NCI-H128 (cell line): Measurements from ENCODE around the gene TBC1D20.

Source experiments
- DNase-seq: peaks from one replicate; lab custom pipeline; 2025; ENCODE audit not compliant: unreplicated experiment; lab: John Stamatoyannopoulos, UW

TBC1D20 gene

GRCh38 chr20:438571-439469 is 23.5 kb downstream of the TBC1D20 start:
- DNase-seq = no peak

DNA sequence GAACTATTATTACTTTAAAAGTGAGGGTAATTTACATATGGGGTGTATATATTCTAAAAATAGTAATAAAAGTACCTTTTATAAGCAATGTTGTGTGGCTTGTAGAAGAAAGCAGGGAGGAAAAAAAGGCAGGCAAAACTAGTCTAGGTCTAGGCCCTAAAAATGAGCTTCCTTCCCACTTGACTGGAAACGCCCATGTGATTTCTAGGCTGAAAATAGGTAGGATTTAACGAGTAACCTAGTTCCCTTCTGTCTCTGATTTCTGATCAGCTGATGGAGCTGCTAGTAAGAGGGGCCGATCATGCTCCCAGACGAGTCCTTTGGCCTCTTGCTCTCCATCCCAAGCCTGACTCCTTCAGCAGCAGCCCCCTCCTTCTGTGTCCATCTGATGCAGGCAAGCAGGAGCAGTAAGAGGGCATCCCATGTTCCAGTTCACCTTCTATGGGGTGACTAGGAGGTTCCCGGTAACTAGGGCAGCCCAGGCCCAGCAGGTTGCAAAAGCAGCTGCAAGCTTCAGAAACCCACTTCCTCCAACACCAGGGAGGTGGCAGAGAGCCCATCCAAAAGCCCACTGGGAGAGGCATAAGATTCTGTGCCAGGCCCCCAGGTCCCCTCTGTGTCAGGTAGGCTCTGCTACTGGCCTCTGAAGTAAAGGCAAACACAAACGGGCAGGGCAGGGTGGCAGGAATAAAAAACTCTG is 24.4 kb downstream of the TBC1D20 start:
- DNase-seq = no peak

GRCh38 chr20:436476-436875 is 25.9 kb downstream of the TBC1D20 start:
- no peak for DNase-seq

- no peak for DNase-seq
Observed at GRCh38 chr20:435558-435957, 26.8 kb downstream of the TBC1D20 start.

DNA sequence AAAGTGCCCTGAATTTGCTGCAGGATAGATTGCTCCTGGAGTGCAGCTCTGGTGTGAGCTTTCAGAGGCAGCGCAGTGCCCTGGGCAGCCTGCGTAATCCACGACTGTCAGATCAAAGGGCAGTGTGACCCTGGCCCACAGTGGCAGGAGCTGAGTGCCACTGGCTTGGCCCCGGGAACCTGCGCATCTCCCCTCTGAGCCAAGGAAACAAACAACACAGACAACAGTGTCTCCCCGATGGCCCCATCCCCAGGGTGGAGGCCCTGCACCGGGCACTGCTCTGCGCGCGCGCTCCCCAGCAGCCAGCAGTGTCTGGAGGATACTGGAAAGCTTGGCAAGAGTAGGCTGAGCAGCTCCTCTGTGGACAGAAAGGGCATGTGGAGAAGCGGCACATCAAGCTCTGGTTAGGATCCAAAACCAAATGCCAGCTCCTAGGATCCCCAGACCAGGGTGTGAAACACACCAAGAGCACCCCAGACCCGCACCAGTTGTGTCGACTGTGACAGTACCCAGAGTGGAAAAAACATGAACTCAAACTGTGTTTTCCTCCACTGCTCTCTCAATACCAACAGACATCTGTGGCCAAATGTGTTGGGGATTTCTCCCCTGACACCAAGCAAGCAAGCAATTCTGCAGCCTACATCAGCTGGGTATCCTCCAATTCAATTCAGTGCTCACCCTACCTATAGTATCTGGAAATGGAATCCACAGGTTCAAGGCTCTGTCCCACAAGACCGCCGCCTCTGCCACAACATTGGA is 27.5 kb downstream of the TBC1D20 start:
- DNase-seq = no peak

DNA sequence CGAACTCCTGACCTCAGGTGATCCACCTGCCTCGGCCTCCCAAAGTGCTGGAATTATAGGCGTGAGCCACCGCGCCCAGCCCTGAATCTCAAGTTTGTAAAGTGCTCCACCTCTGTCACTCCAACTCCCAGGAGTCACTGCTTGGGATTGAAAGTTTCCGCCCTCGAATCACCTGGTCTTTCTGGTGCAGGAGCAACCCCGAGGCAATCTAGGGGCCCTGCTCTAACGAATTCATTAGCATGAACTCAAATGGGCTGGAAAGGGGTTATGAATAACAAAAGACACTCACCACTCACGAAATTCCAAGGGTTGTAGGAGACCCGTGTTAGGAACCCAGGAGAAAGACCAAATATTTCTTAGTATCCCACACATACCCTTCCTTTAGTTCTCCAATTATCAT is 28.1 kb downstream of the TBC1D20 start:
- no peak for DNase-seq

GRCh38 chr20:433300-433975 is 28.9 kb downstream of the TBC1D20 start:
- DNase-seq = no peak

- DNase-seq = no peak
Observed at GRCh38 chr20:432677-433299, 29.5 kb downstream of the TBC1D20 start.

- no peak for DNase-seq
Observed at GRCh38 chr20:432208-432607, 30.1 kb downstream of the TBC1D20 start.

- peak; percentile 13 for DNase-seq
Observed at GRCh38 chr20:431012-431904, 31.1 kb downstream of the TBC1D20 start.

GRCh38 chr20:430091-430999 is 32.0 kb downstream of the TBC1D20 start:
- no peak for DNase-seq

DNA sequence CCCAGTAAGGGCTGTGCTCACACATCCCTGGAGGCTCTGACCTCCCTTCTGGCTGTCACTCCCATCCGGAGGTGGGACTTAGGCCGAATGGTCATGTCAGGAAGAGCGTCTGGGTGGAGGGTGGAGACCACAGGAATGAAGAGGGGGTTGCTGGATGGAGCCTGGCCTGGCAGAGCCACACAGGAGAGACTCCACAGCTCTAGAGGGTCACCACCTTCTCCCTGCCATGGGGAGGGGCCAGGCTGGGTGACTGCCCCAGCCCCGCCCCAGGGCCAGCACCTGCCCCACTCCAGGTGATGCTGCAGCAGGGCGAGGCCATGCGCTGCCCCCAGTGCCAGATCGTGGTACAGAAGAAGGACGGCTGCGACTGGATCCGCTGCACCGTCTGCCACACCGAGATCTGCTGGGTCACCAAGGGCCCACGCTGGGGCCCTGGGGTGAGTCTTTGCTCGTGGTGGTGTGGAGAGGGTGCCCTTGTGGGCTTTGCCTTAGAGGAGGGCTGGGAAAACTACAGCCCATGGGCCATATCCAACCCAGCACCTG is 33.6 kb downstream of the TBC1D20 start:
- no peak for DNase-seq

DNA sequence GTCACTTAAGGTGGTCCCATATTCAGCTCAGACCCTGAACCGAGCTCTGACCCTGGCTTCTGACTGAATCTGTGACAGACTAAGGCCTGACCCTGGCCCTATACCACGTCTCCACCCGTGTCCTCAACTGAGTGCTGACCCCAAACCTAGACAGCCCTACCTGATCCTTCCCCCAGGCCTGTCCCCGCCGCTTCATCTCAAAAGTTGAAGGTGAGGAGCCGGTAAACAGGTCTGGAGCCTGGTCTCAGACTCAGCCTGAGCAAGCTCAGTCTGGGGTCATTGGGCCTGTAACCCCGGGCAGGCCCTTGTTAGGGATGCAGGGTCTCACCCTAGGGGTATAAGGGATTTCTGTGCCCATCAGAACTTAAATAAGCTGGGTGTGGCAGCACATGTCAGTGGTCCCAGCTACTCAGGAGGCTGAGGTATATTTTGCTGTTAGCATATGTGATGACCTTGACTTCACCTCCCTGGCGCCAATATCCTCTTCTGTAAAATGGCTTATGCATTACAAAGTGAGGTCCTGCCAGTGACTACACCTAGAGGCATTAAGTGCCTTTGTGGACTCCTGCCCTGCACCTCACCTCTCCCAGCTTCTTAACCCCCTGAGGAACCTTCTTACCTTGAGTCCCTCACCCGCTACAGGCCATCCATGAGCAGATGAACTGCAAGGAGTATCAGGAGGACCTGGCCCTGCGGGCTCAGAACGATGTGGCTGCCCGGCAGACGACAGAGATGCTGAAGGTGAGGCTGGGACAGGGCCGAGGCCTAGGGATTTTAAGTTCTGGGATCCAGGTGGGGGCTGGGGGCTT is 34.3 kb downstream of the TBC1D20 start:
- DNase-seq = no peak

DNA sequence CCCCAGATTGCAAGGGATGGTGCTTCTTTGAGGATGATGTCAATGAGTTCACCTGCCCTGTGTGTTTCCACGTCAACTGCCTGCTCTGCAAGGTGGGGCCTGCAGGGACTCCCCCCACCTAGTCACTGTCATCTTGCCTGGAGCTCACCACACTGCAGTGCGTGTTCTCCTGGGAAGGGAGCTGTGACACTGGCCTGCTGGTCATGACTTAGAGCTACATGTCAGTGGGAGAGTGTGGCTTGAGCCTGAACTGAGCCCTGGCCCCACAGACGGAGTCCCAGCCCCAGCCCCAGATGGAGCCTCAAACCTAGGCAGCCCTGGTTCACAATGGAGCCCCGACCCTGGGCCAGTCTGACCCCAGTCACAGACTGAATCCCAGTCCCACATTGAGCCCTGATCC is 34.9 kb downstream of the TBC1D20 start:
- DNase-seq = no peak

DNA sequence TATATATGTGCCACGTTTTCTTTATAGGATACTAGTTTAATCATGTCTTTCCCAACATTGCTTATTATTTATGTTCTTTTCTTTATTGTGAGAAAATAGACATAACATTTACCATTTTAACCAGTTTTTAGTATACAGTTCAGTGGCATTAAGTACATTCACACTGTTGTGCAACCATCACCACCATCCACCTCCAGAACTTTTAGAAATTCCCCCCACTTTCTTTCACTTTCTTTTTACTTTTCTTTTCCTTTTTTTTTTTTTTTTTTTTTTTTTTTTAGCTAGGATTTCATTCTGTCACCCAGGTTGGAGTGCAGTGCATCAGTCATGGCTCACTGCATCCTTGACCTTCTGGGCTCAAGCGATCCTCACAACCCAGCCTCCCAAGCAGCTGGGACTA is 35.8 kb downstream of the TBC1D20 start:
- DNase-seq = no peak

GRCh38 chr20:421685-422250 is 40.6 kb downstream of the TBC1D20 start:
- DNase-seq = no peak
